HEK293 (cell line): ENCODE results near the gene TDP1.

Source experiments
- CTCF ChIA-PET: fragments of 350-600 bp; formaldehyde crosslinking; extraction: SDS; loops from one replicate; lab custom pipeline; 2021; ENCODE audit warnings: antibody characterized with exemption; lab: Yijun Ruan, JAX
- POLR2A ChIA-PET: fragments of 300-600 bp; formaldehyde crosslinking; extraction: SDS; loops from one replicate; lab custom pipeline; 2020; ENCODE audit warnings: antibody characterized with exemption, inconsistent platforms; lab: Yijun Ruan, JAX
- H3K27ac ChIP-seq: fragments of 200-500 bp; sonication (Bioruptor generic); 2 replicates; pipeline ENCODE4 v1.5.1; 2014; ENCODE audit warnings: low read depth, low read length, control low read depth, inconsistent platforms; ENCODE audit errors: extremely low read depth
- H3K36me3 ChIP-seq, 2 experiments: fragments of 200-500 bp in 1 of 2; sonication (Bioruptor generic) in 1 of 2; 1 replicate in 1 of 2; 2 replicates in 1 of 2; pipeline ENCODE4 v1.5.1; 2014 to 2017; ENCODE audit warnings: inconsistent platforms in 2 of 2, low read length in 2 of 2; ENCODE audit not compliant: control insufficient read depth in 2 of 2, insufficient read depth in 1 of 2
- H3K4me1 ChIP-seq: fragments of 200-500 bp; sonication (Bioruptor generic); 2 replicates; pipeline ENCODE4 v1.5.1; 2014; ENCODE audit warnings: mild to moderate bottlenecking, low read length, inconsistent platforms; ENCODE audit not compliant: control insufficient read depth, insufficient read depth
- H3K4me3 ChIP-seq: 2 replicates; pipeline ENCODE4 v1.5.1; 2011; ENCODE audit warnings: low read depth, mild to moderate bottlenecking, control low read depth, low read length, moderate library complexity
- H3K9me3 ChIP-seq: fragments of 200-500 bp; sonication (Bioruptor generic); 2 replicates; pipeline ENCODE4 v1.5.1; 2014; ENCODE audit warnings: low read depth, low read length, inconsistent platforms; ENCODE audit not compliant: control insufficient read depth, insufficient read depth
- EGR2 ChIP-seq: fragments of 450-650 bp; formaldehyde crosslinking; IDR thresholded peaks from 2 replicates; pipeline ENCODE4 v1.5.1; 2016; ENCODE audit warnings: low read depth, missing biosample characterization, missing genetic modification characterization
- IKZF3 ChIP-seq: fragments of 450-650 bp; IDR thresholded peaks from 2 replicates; pipeline ENCODE4 v1.5.0; 2018; ENCODE audit warnings: missing biosample characterization, mild to moderate bottlenecking, missing genetic modification characterization, moderate library complexity
- OSR2 ChIP-seq: fragments of 450-650 bp; formaldehyde crosslinking; IDR thresholded peaks from 2 replicates; pipeline ENCODE4 v1.5.1; 2016; ENCODE audit warnings: missing biosample characterization, missing genetic modification characterization
- PBX3 ChIP-seq: sonication (generic); formaldehyde crosslinking; IDR thresholded peaks from 2 replicates; pipeline ENCODE4 v1.8.1; 2022; ENCODE audit warnings: mild to moderate bottlenecking, moderate library complexity, missing genetic modification reagents
- SALL2 ChIP-seq: fragments of 450-650 bp; formaldehyde crosslinking; IDR thresholded peaks from 2 replicates; pipeline ENCODE4 v1.5.0; 2017; ENCODE audit warnings: missing biosample characterization, mild to moderate bottlenecking, missing genetic modification characterization, borderline replicate concordance
- ZBTB10 ChIP-seq: fragments of 450-650 bp; formaldehyde crosslinking; IDR thresholded peaks from 2 replicates; pipeline ENCODE4 v1.5.1; 2016; ENCODE audit warnings: missing biosample characterization, missing genetic modification characterization
- ZBTB17 ChIP-seq: fragments of 450-650 bp; formaldehyde crosslinking; IDR thresholded peaks from 2 replicates; pipeline ENCODE4 v1.5.1; 2016; ENCODE audit warnings: missing biosample characterization, missing genetic modification characterization
- ZBTB21 ChIP-seq: fragments of 450-650 bp; formaldehyde crosslinking; IDR thresholded peaks from 2 replicates; pipeline ENCODE4 v1.5.1; 2017; ENCODE audit warnings: missing biosample characterization, missing genetic modification characterization
- ZBTB44 ChIP-seq: fragments of 450-650 bp; IDR thresholded peaks from 2 replicates; pipeline ENCODE4 v1.5.1; 2018; ENCODE audit warnings: missing biosample characterization, mild to moderate bottlenecking, missing genetic modification characterization
- ZEB2 ChIP-seq: fragments of 450-650 bp; formaldehyde crosslinking; IDR thresholded peaks from 2 replicates; pipeline ENCODE4 v1.5.1; 2016; ENCODE audit warnings: missing biosample characterization, missing genetic modification characterization
- ZFHX2 ChIP-seq: fragments of 450-650 bp; formaldehyde crosslinking; conservative IDR thresholded peaks from 2 replicates; pipeline ENCODE4 v1.5.1; 2016; ENCODE audit warnings: missing biosample characterization, missing genetic modification characterization
- ZNF24 ChIP-seq: fragments of 450-650 bp; formaldehyde crosslinking; IDR thresholded peaks from 2 replicates; pipeline ENCODE4 v1.5.1; 2016; ENCODE audit warnings: missing biosample characterization, missing genetic modification characterization
- ZNF266 ChIP-seq: fragments of 450-650 bp; formaldehyde crosslinking; IDR thresholded peaks from 2 replicates; pipeline ENCODE4 v1.5.1; 2016; ENCODE audit warnings: missing biosample characterization, missing genetic modification characterization, low read depth
- ZNF394 ChIP-seq: fragments of 450-650 bp; formaldehyde crosslinking; IDR thresholded peaks from 2 replicates; pipeline ENCODE4 v1.5.1; 2016; ENCODE audit warnings: missing biosample characterization, missing genetic modification characterization, mild to moderate bottlenecking, moderate library complexity, borderline replicate concordance
- ZNF416 ChIP-seq: fragments of 450-650 bp; formaldehyde crosslinking; IDR thresholded peaks from 2 replicates; pipeline ENCODE4 v1.5.1; 2016; ENCODE audit warnings: missing biosample characterization, missing genetic modification characterization
- ZNF48 ChIP-seq: fragments of 450-650 bp; formaldehyde crosslinking; IDR thresholded peaks from 2 replicates; pipeline ENCODE4 v1.5.1; 2016; ENCODE audit warnings: missing biosample characterization, missing genetic modification characterization
- ZNF530 ChIP-seq: fragments of 450-650 bp; formaldehyde crosslinking; IDR thresholded peaks from 2 replicates; pipeline ENCODE4 v1.5.1; 2016; ENCODE audit warnings: low read depth, missing biosample characterization, missing genetic modification characterization
- ZNF571 ChIP-seq: fragments of 450-650 bp; formaldehyde crosslinking; IDR thresholded peaks from 2 replicates; pipeline ENCODE4 v1.5.0; 2017; ENCODE audit warnings: missing biosample characterization, missing genetic modification characterization
- ZSCAN5A ChIP-seq: fragments of 450-650 bp; formaldehyde crosslinking; IDR thresholded peaks from 2 replicates; pipeline ENCODE4 v1.5.1; 2016; ENCODE audit warnings: missing biosample characterization, missing genetic modification characterization
- ZXDB ChIP-seq: fragments of 450-650 bp; formaldehyde crosslinking; IDR thresholded peaks from 2 replicates; pipeline ENCODE4 v1.5.1; 2016; ENCODE audit warnings: missing biosample characterization, missing genetic modification characterization

Gene TDP1

GRCh38 chr14:90019824-90020523 is 64.2 kb downstream of the TDP1 start:
- no peak overlapping the region for H3K4me3 ChIP-seq
- H3K4me1 ChIP-seq, result no peaks in the 10 kb centered on the region
- POLR2A ChIA-PET, result no interaction called here
- TF ChIP-seq ZFHX2 (tag by site-specific recombination) (peak; percentile 71), ZNF530 (tag by site-specific recombination) (no peak), OSR2 (tag by site-specific recombination) (no peak), EGR2 (tag by site-specific recombination) (peak; percentile 25; the same call in 1 of the 2 replicates), ZBTB10 (tag by site-specific recombination) (no peak), SALL2 (no peak)
- TF ChIP-seq, all 188 proteins: peak for 2
- Histone ChIP-seq H3K9me3 (no peaks in the 10 kb centered on the region), H3K27ac (no peak overlapping the region), H3K36me3 (peaks cover 29 to 75% of the 10 kb centered on the region in 2 experiments)
- CTCF ChIA-PET, result interaction anchor here (1.0 kb wide), 1 partner anchor 44 kb away, joined by 3 read pairs; no protein-coding TSS in a partner anchor

- POLR2A ChIA-PET, result no interaction called here
- TF ChIP-seq EGR2 (tag by site-specific recombination) (no peak), ZBTB17 (no peak), ZBTB44 (tag by site-specific recombination) (no peak), ZEB2 (no peak), ZNF48 (tag by site-specific recombination) (no peak), PBX3 (CRISPR knock-in tag) (no peak), ZNF571 (tag by site-specific recombination) (no peak), ZNF416 (tag by site-specific recombination) (no peak), ZNF266 (tag by site-specific recombination) (no peak), ZNF24 (tag by site-specific recombination) (no peak), ZXDB (tag by site-specific recombination) (no peak), IKZF3 (tag by site-specific recombination) (no peak), ZNF394 (tag by site-specific recombination) (no peak), ZSCAN5A (tag by site-specific recombination) (no peak), ZBTB21 (tag by site-specific recombination) (no peak)
- no peak overlapping the region for H3K4me3 ChIP-seq
- H3K36me3 ChIP-seq, result peaks cover 15 to 72% of the 10 kb centered on the region in 2 experiments
- H3K9me3 ChIP-seq, result no peaks in the 10 kb centered on the region
- H3K27ac ChIP-seq, result no peak overlapping the region
- no peaks in the 10 kb centered on the region for H3K4me1 ChIP-seq
- CTCF ChIA-PET, result no interaction called here
Observed at GRCh38 chr14:90023176-90023896, 67.6 kb downstream of the TDP1 start.
